SKM-1 (cell line): ENCODE data around the gene ARL16.

ENCODE experiments used
- DNase-seq: peaks from one replicate; lab custom pipeline; 2025; ENCODE audit not compliant: unreplicated experiment; lab: John Stamatoyannopoulos, UW

ARL16 gene

GRCh38 chr17:81683584-81684441 lies at the start of gene ARL16, which contains the start of gene HGS:
Gene ARL16, minus strand, starts transcription at chr17:81683797. Its CDS starts 44 bp downstream, at chr17:81683753.
Gene HGS, plus strand, starts transcription at chr17:81684011. Its CDS starts 56 bp downstream, at chr17:81684067.
- peak; percentile 96 for DNase-seq

GRCh38 chr17:81727324-81728031 lies 43.9 kb upstream of the ARL16 start:
- DNase-seq = no peak

- no peak for DNase-seq
These were observed 42.4 kb upstream of the ARL16 start for GRCh38 chr17:81726004-81726403.

GRCh38 chr17:81725439-81725838 lies 41.8 kb upstream of the ARL16 start:
- DNase-seq = no peak

- no peak for DNase-seq
These were observed 40.1 kb upstream of the ARL16 start for GRCh38 chr17:81723651-81724209.

GRCh38 chr17:81722184-81723120 lies 38.9 kb upstream of the ARL16 start:
- DNase-seq = no peak

GRCh38 chr17:81720267-81721071 lies 36.9 kb upstream of the ARL16 start:
- no peak for DNase-seq

GRCh38 chr17:81719410-81720266 lies 36.0 kb upstream of the ARL16 start:
- DNase-seq = no peak

- DNase-seq = no peak
These were observed 34.1 kb upstream of the ARL16 start for GRCh38 chr17:81717766-81718089.

- DNase-seq = no peak
These were observed 33.6 kb upstream of the ARL16 start for GRCh38 chr17:81717049-81717765.

- no peak for DNase-seq
These were observed 33.0 kb upstream of the ARL16 start for GRCh38 chr17:81716674-81716996.

GRCh38 chr17:81715872-81716673 lies 32.5 kb upstream of the ARL16 start:
- no peak for DNase-seq

GRCh38 chr17:81715107-81715871 lies 31.7 kb upstream of the ARL16 start:
- DNase-seq = no peak

GRCh38 chr17:81714412-81715106 lies 31.0 kb upstream of the ARL16 start:
- DNase-seq = no peak

GRCh38 chr17:81713556-81714411 lies 30.2 kb upstream of the ARL16 start:
- DNase-seq = no peak
